ENCODE measurements around the gene ZNF438.

GRCh38 chr10:31042670-31043069 is 11.0 kb upstream of the ZNF438 start:
- TF ChIP-seq BHLHE40 (IDR thresholded peaks at IDR 0.05; ENCODE audit: low read depth, low read length) = no peak
- TF ChIP-seq CTCF (conservative IDR thresholded peaks at IDR 0.05; ENCODE audit: low read depth, low read length) = no peak
- TF ChIP-seq MXI1 (IDR thresholded peaks at IDR 0.05; ENCODE audit: borderline replicate concordance, low read depth, low read length) = no peak
- TF ChIP-seq POLR2A (IDR thresholded peaks at IDR 0.05; ENCODE audit: low read depth, low read length) = no peak
- TF ChIP-seq CEBPB (IDR thresholded peaks at IDR 0.05; ENCODE audit: low read depth, low read length) = no peak
- TF ChIP-seq RCOR1 (IDR thresholded peaks at IDR 0.05; ENCODE audit: insufficient replicate concordance, low read length) = no peak
- no peak for TF ChIP-seq RAD21 (IDR thresholded peaks at IDR 0.05; ENCODE audit: low read length)
- no peak for TF ChIP-seq MAFK (IDR thresholded peaks at IDR 0.05; ENCODE audit: low read depth, low read length)
- no peak for TF ChIP-seq FOS (IDR thresholded peaks at IDR 0.05; ENCODE audit: low read depth, low read length)
- TF ChIP-seq USF2 (IDR thresholded peaks at IDR 0.05; ENCODE audit: low read depth, low read length) = no peak
- no peak for TF ChIP-seq MAZ (IDR thresholded peaks at IDR 0.05; ENCODE audit: borderline replicate concordance, low read depth, low read length)
- TF ChIP-seq ELK1 (IDR thresholded peaks at IDR 0.05; ENCODE audit: borderline replicate concordance, low read depth, low read length) = no peak
- no peak for TF ChIP-seq RFX5 (IDR thresholded peaks at IDR 0.05; ENCODE audit: low read depth, low read length)
- TF ChIP-seq SMC3 (IDR thresholded peaks at IDR 0.05; ENCODE audit: low read depth, low read length) = no peak
